ENCODE data around the gene KCTD1. TPM values are rescaled to one million over a fixed set of nuclear protein-coding genes. Genes with fewer than 3 reads are reported as not detected.

The KCTD1 gene
- total RNA-seq, 3 donors from 2014 or later: 8.5 to 14.7 (median 12.8) TPM

DNA sequence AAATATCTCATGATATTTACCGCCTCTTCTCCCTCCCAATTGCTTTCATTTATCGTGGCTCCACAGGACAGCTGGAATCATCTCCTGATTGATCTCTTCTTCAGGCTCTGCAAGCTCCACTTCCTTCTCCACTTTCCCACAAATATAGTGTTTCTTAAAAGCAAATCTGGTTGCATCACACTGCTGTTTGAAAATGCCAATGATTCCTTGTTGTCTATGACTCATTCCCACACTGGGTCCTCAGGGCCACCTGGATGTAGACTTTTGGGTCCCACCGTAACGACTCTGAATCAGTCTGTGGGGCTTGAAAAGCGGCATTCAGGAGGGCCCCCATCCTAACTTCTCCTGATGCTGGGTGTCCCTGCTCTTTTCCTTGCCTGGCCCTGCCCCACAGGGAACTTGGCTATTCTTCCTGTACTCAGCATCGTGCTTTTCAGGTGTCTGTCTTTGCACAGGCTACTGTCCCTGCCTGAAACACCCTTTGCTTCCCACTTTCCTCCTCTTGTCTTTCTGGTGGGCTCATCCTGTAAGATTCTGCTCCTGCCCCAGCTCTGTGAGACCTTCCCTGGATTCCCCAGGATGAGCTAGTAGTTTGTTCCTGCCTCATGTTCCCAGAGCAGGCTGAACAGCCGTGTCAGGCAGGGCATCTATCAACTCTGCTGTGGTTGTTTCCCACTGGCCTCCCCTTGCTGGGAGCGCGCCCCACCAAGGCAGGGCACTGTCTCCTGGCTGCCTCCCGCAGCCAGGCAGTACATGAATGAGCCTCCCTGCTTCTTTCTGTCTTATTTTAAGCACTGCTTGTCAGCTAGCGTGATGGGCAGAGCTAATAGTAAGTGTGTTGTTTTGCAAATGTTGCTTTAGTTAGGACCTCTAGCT, 111.9 kb downstream of the KCTD1 start:
- Histone ChIP-seq H3K4me1 (ENCODE audit: low read depth) (no peaks in the 10 kb centered on the region), H3K4me3 (no peak overlapping the region), H3K9me3 (no peaks in the 10 kb centered on the region), H3K36me3 (ENCODE audit: low read depth) (no peaks in the 10 kb centered on the region)
- no peak for DNase-seq
- TF ChIP-seq, protein P1, sequence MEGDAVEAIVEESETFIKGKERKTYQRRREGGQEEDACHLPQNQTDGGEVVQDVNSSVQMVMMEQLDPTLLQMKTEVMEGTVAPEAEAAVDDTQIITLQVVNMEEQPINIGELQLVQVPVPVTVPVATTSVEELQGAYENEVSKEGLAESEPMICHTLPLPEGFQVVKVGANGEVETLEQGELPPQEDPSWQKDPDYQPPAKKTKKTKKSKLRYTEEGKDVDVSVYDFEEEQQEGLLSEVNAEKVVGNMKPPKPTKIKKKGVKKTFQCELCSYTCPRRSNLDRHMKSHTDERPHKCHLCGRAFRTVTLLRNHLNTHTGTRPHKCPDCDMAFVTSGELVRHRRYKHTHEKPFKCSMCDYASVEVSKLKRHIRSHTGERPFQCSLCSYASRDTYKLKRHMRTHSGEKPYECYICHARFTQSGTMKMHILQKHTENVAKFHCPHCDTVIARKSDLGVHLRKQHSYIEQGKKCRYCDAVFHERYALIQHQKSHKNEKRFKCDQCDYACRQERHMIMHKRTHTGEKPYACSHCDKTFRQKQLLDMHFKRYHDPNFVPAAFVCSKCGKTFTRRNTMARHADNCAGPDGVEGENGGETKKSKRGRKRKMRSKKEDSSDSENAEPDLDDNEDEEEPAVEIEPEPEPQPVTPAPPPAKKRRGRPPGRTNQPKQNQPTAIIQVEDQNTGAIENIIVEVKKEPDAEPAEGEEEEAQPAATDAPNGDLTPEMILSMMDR (IDR thresholded peaks at IDR 0.05): no peak
- ATAC-seq: no peak
- intact Hi-C loops (cut with DNase I, micrococcal nuclease): no loop called here

DNA sequence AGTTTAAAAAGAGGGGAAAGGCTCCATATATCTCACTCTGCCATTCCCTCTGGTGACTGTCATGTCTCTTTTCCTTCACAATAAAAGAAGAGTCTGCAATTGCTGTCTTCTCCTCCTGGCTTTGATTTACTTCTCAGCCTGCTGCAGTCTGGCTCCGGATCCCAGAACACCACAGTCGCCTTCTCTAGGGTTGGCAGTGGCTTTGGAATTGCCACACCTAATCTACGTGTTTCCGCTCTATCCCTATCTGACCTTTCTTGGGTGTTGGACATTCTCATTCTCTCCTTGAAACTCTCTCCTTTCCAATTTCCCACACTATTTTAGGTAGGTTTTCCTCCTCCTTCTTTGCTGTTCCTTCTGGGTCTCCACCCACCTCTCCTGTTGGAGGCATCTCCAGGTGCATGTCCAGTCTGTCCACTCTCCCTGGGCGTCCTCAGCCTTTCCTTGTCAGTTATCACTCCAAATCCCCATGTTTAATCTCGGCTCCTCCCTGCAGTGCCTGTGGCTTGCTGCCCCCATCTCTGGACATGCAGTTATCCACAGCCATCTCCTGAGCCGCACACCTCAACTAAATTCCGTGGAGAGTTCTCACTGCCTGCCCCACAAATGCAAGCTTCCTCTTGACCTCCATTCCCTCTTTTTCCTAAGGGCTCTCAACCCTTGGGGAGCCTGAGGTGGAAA, 112.8 kb downstream of the KCTD1 start:
- H3K36me3 ChIP-seq (ENCODE audit: low read depth): no peaks in the 10 kb centered on the region
- H3K4me1 ChIP-seq (ENCODE audit: low read depth): no peaks in the 10 kb centered on the region
- DNase-seq: no peak

DNA sequence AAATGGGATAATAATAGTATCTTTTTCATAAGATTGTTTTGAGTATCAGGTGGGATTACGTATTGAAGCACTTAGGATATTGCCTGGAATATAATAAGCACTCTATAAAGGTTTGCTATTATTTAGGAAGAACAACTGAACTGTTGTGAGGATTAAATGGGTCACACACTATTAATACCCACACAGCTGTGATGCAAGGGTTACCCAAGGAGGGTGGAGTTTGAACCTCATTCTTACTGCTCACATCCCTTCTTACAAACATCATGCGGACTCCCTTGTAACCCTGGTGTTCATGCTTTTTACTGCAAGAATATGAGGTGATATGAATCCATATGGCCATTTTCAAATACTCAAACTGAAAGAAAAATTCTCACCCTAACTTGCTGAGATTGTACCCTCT, 113.5 kb downstream of the KCTD1 start:
- H3K4me1 ChIP-seq (ENCODE audit: low read depth): no peaks in the 10 kb centered on the region
- no peak overlapping the region for H3K4me3 ChIP-seq
- DNase-seq (no peak), ATAC-seq (no peak)
- intact Hi-C loops (cut with DNase I, micrococcal nuclease): no loop called here
- H3K36me3 ChIP-seq (ENCODE audit: low read depth): no peaks in the 10 kb centered on the region
- TF ChIP-seq, protein P1 (IDR thresholded peaks at IDR 0.05): no peak
- H3K9me3 ChIP-seq: no peaks in the 10 kb centered on the region

More for the DNA sequence above, 112.8 kb downstream of the KCTD1 start:
- Histone ChIP-seq H3K9me3 (no peaks in the 10 kb centered on the region), H3K4me3 (no peak overlapping the region)
- TF ChIP-seq, protein P1 (IDR thresholded peaks at IDR 0.05): no peak
- ATAC-seq: no peak
- intact Hi-C loops (cut with DNase I, micrococcal nuclease): no loop called here

DNA sequence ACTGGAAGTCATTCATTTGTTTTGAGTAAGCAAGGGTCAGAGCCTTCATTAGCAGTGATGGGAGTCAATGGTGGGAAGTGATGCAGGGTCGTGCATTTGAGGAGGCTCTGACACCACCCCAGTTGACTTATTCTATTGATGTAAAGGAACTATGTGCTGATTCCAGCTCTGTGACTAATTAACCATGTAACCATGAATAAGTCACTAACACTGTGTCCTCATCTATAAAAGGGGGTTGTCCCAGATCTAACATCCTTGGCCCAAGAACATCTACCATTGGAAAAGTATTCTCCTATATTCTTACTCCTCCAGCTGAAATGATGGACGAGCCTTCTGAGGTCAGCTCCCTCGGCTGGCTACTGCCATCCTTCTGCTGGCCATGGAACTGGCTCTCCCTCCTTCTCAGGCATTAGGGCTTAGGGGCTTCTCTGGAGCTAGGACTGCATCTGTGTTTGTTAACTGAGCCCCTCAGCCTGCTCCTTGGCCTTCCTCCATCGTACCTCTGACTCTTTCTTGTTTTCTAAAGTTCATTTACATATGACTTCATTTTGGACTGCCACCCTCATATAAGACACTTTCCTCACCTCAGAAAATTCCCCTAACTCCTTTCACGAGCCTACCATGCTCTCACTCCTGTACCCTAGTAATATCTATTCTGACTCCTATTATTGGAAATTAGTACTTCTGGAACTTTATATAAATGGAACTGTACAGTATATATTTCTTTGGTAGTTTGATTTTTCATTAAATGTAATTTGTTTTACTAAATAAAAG, 115.5 kb downstream of the KCTD1 start:
- H3K4me3 ChIP-seq: no peak overlapping the region
- TF ChIP-seq, protein P1 (IDR thresholded peaks at IDR 0.05): no peak
- no peak for ATAC-seq

DNA sequence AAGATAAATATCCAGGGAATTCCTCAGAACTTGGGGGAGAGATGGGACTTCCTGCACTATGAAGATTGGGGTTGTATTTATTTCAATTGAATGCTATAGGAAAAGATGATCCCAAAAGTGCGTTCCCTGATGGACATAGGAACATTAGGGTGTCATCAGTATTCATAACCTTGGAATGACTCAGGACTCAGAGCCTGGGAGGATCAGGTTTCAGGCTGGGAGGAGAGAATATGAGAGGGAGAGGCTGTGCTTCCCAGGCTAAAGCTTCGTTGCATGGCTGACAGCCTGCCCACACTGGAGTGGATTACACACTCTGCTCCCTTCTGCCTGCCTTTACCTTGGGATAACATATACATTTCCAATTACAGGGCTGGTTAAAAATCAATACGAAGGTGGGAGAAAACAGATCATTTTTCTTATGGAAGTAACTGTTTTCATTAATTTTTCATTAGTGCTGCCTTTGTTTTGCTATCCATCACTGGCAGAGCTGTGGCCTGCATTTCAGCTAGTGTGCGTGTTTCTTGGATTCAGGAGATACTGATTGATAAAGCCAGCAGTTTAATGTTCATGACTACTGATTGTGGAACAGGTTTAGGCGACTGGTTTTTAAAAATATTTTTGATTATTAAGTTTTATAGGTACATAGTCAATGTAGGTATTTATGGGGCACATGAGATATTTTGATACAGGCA, 118.7 kb downstream of the KCTD1 start:
- H3K4me1 ChIP-seq (ENCODE audit: low read depth): no peaks in the 10 kb centered on the region
- no peak for DNase-seq
- ATAC-seq: no peak
- intact Hi-C loops (cut with DNase I, micrococcal nuclease): no loop called here
- H3K9me3 ChIP-seq: no peaks in the 10 kb centered on the region
- TF ChIP-seq, protein P1 (IDR thresholded peaks at IDR 0.05): no peak
- no peaks in the 10 kb centered on the region for H3K36me3 ChIP-seq (ENCODE audit: low read depth)
- no peak overlapping the region for H3K4me3 ChIP-seq

More for the DNA sequence above, 115.5 kb downstream of the KCTD1 start:
- no peaks in the 10 kb centered on the region for H3K4me1 ChIP-seq (ENCODE audit: low read depth)
- intact Hi-C loops (cut with DNase I, micrococcal nuclease): no loop called here
- DNase-seq: no peak
- no peaks in the 10 kb centered on the region for H3K9me3 ChIP-seq
- no peaks in the 10 kb centered on the region for H3K36me3 ChIP-seq (ENCODE audit: low read depth)

Measured in mucosa of descending colon (tissue), 3 donors.